ENCODE measurements around the gene EFCAB5.

Gene EFCAB5

GRCh38 chr17:29909236-29910003 is 32.0 kb upstream of the EFCAB5 start:
- TF ChIP-seq, protein P1, sequence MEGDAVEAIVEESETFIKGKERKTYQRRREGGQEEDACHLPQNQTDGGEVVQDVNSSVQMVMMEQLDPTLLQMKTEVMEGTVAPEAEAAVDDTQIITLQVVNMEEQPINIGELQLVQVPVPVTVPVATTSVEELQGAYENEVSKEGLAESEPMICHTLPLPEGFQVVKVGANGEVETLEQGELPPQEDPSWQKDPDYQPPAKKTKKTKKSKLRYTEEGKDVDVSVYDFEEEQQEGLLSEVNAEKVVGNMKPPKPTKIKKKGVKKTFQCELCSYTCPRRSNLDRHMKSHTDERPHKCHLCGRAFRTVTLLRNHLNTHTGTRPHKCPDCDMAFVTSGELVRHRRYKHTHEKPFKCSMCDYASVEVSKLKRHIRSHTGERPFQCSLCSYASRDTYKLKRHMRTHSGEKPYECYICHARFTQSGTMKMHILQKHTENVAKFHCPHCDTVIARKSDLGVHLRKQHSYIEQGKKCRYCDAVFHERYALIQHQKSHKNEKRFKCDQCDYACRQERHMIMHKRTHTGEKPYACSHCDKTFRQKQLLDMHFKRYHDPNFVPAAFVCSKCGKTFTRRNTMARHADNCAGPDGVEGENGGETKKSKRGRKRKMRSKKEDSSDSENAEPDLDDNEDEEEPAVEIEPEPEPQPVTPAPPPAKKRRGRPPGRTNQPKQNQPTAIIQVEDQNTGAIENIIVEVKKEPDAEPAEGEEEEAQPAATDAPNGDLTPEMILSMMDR (conservative IDR thresholded peaks at IDR 0.05; ENCODE audit: low read length), result no peak
- no peak for DNase-seq (ENCODE audit: low read depth)
- no peak overlapping the region for H3K4me3 ChIP-seq (ENCODE audit: low read length)

- TF ChIP-seq, protein P1 (conservative IDR thresholded peaks at IDR 0.05; ENCODE audit: low read length), result no peak
- H3K4me3 ChIP-seq (ENCODE audit: low read length), result no peak overlapping the region
- DNase-seq (ENCODE audit: low read depth), result no peak
These were observed 29.7 kb upstream of the EFCAB5 start for GRCh38 chr17:29911641-29912177.

- no peak overlapping the region for H3K4me3 ChIP-seq (ENCODE audit: low read length)
- TF ChIP-seq, protein P1 (conservative IDR thresholded peaks at IDR 0.05; ENCODE audit: low read length), result no peak
- no peak for DNase-seq (ENCODE audit: low read depth)
These were observed 26.5 kb upstream of the EFCAB5 start for GRCh38 chr17:29914819-29915537.

DNA sequence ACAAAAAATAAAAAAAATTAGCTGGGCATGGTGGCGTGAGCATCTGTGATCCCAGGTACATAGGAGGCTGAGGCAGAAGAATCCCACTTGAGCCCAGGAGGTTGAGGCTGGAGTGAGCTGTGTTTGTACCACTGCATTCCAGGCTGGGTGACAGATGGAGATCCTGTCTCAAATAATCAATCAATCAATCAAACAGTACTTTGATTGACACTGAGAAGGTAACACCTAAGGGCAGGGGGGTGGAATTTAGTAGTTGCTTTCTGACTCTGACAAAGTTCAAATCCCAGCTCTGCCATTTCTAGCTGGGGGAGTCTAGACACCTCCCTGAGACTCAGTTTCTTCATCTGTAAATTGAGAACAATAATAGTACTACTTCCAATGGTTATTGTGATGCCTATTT is 23.4 kb upstream of the EFCAB5 start:
- DNase-seq (ENCODE audit: low read depth), result no peak
- TF ChIP-seq, protein P1 (conservative IDR thresholded peaks at IDR 0.05; ENCODE audit: low read length), result no peak
- no peak overlapping the region for H3K4me3 ChIP-seq (ENCODE audit: low read length)

- TF ChIP-seq, protein P1 (conservative IDR thresholded peaks at IDR 0.05; ENCODE audit: low read length), result no peak
- no peak overlapping the region for H3K4me3 ChIP-seq (ENCODE audit: low read length)
- peak; percentile 56 for DNase-seq (ENCODE audit: low read depth)
These were observed 22.2 kb upstream of the EFCAB5 start for GRCh38 chr17:29918922-29919856.

DNA sequence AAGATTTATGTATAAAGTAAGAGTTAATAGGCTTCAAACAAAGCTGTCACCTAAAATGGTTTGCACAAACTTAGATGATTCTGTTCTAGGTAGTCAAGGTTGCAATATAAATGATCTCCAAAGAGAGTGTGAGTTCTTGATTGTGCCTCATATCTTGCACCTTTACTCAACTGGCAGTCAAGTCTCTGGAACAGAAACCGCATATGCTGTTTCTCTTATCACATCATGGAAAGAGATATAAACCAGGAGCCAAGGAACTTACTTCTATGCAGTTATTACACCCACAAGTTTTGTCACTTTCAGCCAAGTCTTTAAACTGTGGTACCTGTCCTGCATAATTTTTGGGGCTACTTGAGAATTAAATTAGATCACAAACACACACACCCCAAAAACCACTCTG is 16.6 kb upstream of the EFCAB5 start:
- TF ChIP-seq, protein P1 (conservative IDR thresholded peaks at IDR 0.05; ENCODE audit: low read length), result no peak
- no peak overlapping the region for H3K4me3 ChIP-seq (ENCODE audit: low read length)
- no peak for DNase-seq (ENCODE audit: low read depth)

Measured in AG10803 (cell line).